K562 (cell line): ENCODE results near the gene ITGAV. TPM values are rescaled to one million over a fixed set of nuclear protein-coding genes. Genes with fewer than 3 reads are reported as not detected.

Experiments
- ATAC-seq: fragments of 200-7000 bp; cut with Tn5 transposase; 3 replicates; pipeline ENCODE4 v1.9.1; 2020; ENCODE audit warnings: moderate library complexity
- BruUV-seq: library from RNA; stranded (reverse); fragments of 400-500 nt; replicated peaks from 2 replicates; lab custom pipeline; 2021; lab: Mats Ljungman, UMichigan
- CTCF ChIA-PET: fragments of 300-600 bp; formaldehyde crosslinking; extraction: SDS; loops from one replicate; lab custom pipeline; 2021; ENCODE audit warnings: low intra/inter-chr PET ratio; lab: Yijun Ruan, JAX
- POLR2A ChIA-PET: fragments of 300-600, 350-650 bp; sonication (Branson Sonifier 250); formaldehyde crosslinking; extraction: SDS; loops from one replicate; lab custom pipeline; 2021; ENCODE audit warnings: antibody characterized with exemption, inconsistent platforms; lab: Yijun Ruan, JAX
- DNase-seq, 4 experiments: peaks; one replicate each; pipeline versions ENCODE4 v3.0.0 to v3.0.0-alpha.2; 2011 to 2018; ENCODE audit warnings: low spot score in 3 of 4, mixed read lengths in 3 of 4; ENCODE audit errors: extremely low read depth in 1 of 4
- FAIRE-seq: peaks from 2 replicates; lab custom pipeline; 2011; peaks lifted over from hg19 to GRCh38; lab: Jason Lieb, UNC
- H2AFZ ChIP-seq: 2 replicates; pipeline ENCODE4 v1.6.0; 2011; ENCODE audit warnings: low read depth, low read length, control low read depth, inconsistent platforms
- H3K27ac ChIP-seq: fragments of 200-600 bp; 3 replicates; pipeline ENCODE4 v1.8.0; 2011; ENCODE audit warnings: low read depth, mild to moderate bottlenecking, control low read depth, inconsistent platforms, low read length, moderate library complexity, mixed read lengths; ENCODE audit errors: extremely low read depth
- H3K27me3 ChIP-seq, 2 experiments: fragments of 300-600 bp in 1 of 2; 2 replicates in 1 of 2; 3 replicates in 1 of 2; pipeline versions ENCODE4 v1.6.0 to v1.8.0; 2011; ENCODE audit warnings: inconsistent platforms in 2 of 2, low read length in 2 of 2, mild to moderate bottlenecking in 1 of 2, mixed read lengths in 1 of 2, moderate library complexity in 1 of 2; ENCODE audit not compliant: control insufficient read depth in 2 of 2, insufficient read depth in 2 of 2
- H3K36me3 ChIP-seq: fragments of 300-600 bp; 3 replicates; pipeline ENCODE4 v1.8.0; 2011; ENCODE audit warnings: mild to moderate bottlenecking, low read length, inconsistent platforms; ENCODE audit not compliant: control insufficient read depth, insufficient read depth
- H3K4me1 ChIP-seq, 2 experiments: fragments of 200-600 bp in 1 of 2; replicated peaks in 1 of 2; 2 replicates in 1 of 2; 3 replicates in 1 of 2; pipeline versions ENCODE4 v1.5.1 to v1.8.0; 2011; ENCODE audit warnings: inconsistent platforms in 2 of 2, low read length in 2 of 2, mild to moderate bottlenecking in 1 of 2, mixed read lengths in 1 of 2, moderate library complexity in 1 of 2; ENCODE audit not compliant: control insufficient read depth in 2 of 2, insufficient read depth in 2 of 2
- H3K4me2 ChIP-seq: 2 replicates; pipeline ENCODE4 v1.6.1; 2011; ENCODE audit warnings: low read length, control low read depth, inconsistent platforms, mixed read lengths; ENCODE audit not compliant: insufficient read depth
- H3K4me3 ChIP-seq: fragments of 200-600 bp; sonication (generic), shearing (Covaris generic); 2 replicates; pipeline ENCODE4 v1.5.1; 2016; ENCODE audit warnings: control low read depth, inconsistent platforms
- H3K79me2 ChIP-seq: fragments of 200-600 bp; 3 replicates; pipeline ENCODE4 v1.8.0; 2011; ENCODE audit warnings: low read length, inconsistent platforms; ENCODE audit not compliant: control insufficient read depth, insufficient read depth
- H3K9ac ChIP-seq, 2 experiments: 2 replicates each; pipeline versions ENCODE4 v1.6.0 to v1.6.1; 2011; ENCODE audit warnings: low read depth in 2 of 2, low read length in 2 of 2, control low read depth in 1 of 2, inconsistent platforms in 1 of 2, mild to moderate bottlenecking in 1 of 2, mixed read lengths in 1 of 2; ENCODE audit not compliant: insufficient read depth in 1 of 2
- H3K9me1 ChIP-seq: one replicate; pipeline ENCODE4 v1.6.0; 2011; ENCODE audit warnings: inconsistent platforms, mild to moderate bottlenecking, low read length, moderate library complexity; ENCODE audit not compliant: control insufficient read depth, insufficient read depth
- H3K9me3 ChIP-seq: replicated peaks from 2 replicates; pipeline ENCODE4 v1.5.1; 2011; ENCODE audit warnings: low read depth, low read length, inconsistent platforms; ENCODE audit not compliant: control insufficient read depth, insufficient read depth
- H4K20me1 ChIP-seq: replicated peaks from 2 replicates; pipeline ENCODE4 v1.6.1; 2011; ENCODE audit warnings: low read length, inconsistent platforms, mixed read lengths; ENCODE audit not compliant: control insufficient read depth, insufficient read depth
- HDGF ChIP-seq: fragments of 450-650 bp; IDR thresholded peaks from 2 replicates; pipeline ENCODE4 v1.6.1; 2016
- HNRNPL ChIP-seq: fragments of 200-400 bp; formaldehyde crosslinking; IDR thresholded peaks from 2 replicates; pipeline ENCODE4 v1.6.1; 2017; ENCODE audit warnings: low read depth, mild to moderate bottlenecking, low read length
- ILK ChIP-seq: fragments of 450-650 bp; IDR thresholded peaks from 2 replicates; pipeline ENCODE4 v1.6.1; 2016; ENCODE audit warnings: missing genetic modification characterization, low read depth, mild to moderate bottlenecking, missing compliant biosample characterization, moderate library complexity, borderline replicate concordance
- KAT2B ChIP-seq: IDR thresholded peaks from one replicate; pipeline ENCODE4 v1.6.1; 2012; ENCODE audit warnings: low read depth, mild to moderate bottlenecking, control low read depth, inconsistent platforms, low read length, moderate library complexity
- NONO ChIP-seq, 2 experiments: fragments of 200-400 bp in 1 of 2; fragments of 450-650 bp in 1 of 2; formaldehyde crosslinking in 1 of 2; IDR thresholded peaks; 2 replicates each; pipeline ENCODE4 v1.6.1; 2017; ENCODE audit warnings: low read depth in 2 of 2, mild to moderate bottlenecking in 2 of 2, moderate library complexity in 2 of 2, low read length in 1 of 2
- SMC3 ChIP-seq: conservative IDR thresholded peaks from 2 replicates; pipeline ENCODE4 v1.6.1; 2011; ENCODE audit warnings: low read depth, low read length, improper control_type of control experiment; ENCODE audit not compliant: insufficient read depth
- ZNF12 ChIP-seq: sonication (generic); formaldehyde crosslinking; IDR thresholded peaks from 2 replicates; pipeline ENCODE4 v1.4.0; 2020; ENCODE audit warnings: mild to moderate bottlenecking, missing genetic modification reagents
- WGBS: fragments of 100-300 bp; shearing (Covaris generic); methylation state at CpG from one replicate; pipeline ENCODE4 v1.1.6; 2016; ENCODE audit warnings: low coverage, mixed read lengths; ENCODE audit not compliant: insufficient coverage; ENCODE audit errors: missing lambda C conversion rate; 5-methylcytosine and 5-hydroxymethylcytosine counted together
- in situ Hi-C: fragments of 300-500 bp; cut with MboI; formaldehyde crosslinking; loops from 4 replicates; pipeline ENCODE4 v1.15.0; 2018; ENCODE audit warnings: inconsistent platforms, mixed read lengths
- intact Hi-C: fragments of 100-400 bp; cut with micrococcal nuclease; formaldehyde crosslinking; loops from 2 replicates; pipeline ENCODE4 v1.14.2; 2022
- polyA plus RNA-seq, 8 experiments: library from polyadenylated mRNA; depleted of rRNA in 4 of 8; stranded (reverse) in 5 of 8; unstranded in 3 of 8; fragments of >200 nt; fragmentation: Nextera tagmentation in 2 of 8; fragmentation: Illumina TruSeq in 1 of 8; extraction: Ambion mirVana in 2 of 8; extraction: Trizol in 1 of 8; gene quantifications; 2 replicates each; pipeline versions ENCODE4 v1.2.1 to v1.2.3, GENCODE V29; 2011 to 2014; ENCODE audit warnings: inconsistent platforms in 1 of 8, missing spikeins in 1 of 8
- total RNA-seq, 7 experiments: library from RNA; depleted of rRNA in 6 of 7; stranded (reverse); fragments of >200 nt in 6 of 7; fragmentation: Illumina TruSeq in 2 of 7; extraction: Trizol in 2 of 7; gene quantifications; 2 replicates each; pipeline versions ENCODE4 v1.2.1 to v1.2.3, GENCODE V29; 2011 to 2021; ENCODE audit warnings: low replicate concordance in 1 of 7
- TF ChIP-seq, protein P1 (sequence below), 2 experiments: fragments of 450-650 bp; conservative IDR thresholded peaks; 2 replicates each; pipeline ENCODE4 v1.6.1; 2017; ENCODE audit warnings: mild to moderate bottlenecking in 2 of 2, moderate library complexity in 2 of 2

The ITGAV gene
- total and polyA plus RNA-seq, 9 of the 15 experiments (the other 6 are each of a cell fraction or from before 2014, with no cell fraction given): 3.7 to 17.7 (median 10.7) TPM

DNA sequence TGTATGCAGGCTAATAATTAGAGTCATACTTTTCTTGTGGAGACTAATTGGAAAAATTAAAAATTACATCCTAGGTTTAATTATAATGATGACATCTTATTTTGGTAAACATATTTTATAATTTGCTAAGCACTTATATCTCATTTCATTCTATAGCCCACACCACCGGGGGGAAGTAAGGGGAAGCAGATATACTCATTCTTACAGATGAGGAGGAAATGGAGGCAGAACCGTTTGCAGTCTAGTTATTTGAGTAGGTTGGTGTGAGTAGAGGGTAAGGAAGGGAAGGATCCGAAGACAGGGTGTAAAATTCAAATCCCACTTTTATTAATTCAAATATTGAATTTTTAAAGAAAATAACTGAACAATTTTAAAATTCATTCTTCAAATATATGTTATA is 3.7 kb downstream of the ITGAV start:
- TF ChIP-seq ZNF12 (CRISPR knock-in tag) (no peak), HDGF (no peak), SMC3 (no peak), NONO (IDR thresholded peaks at IDR 0.05; ENCODE audit: low read depth in 2 of 2, low read length in 1 of 2) (no peak), HNRNPL (no peak), ILK (tag) (no peak), KAT2B (no peak)
- TF ChIP-seq, protein P1, sequence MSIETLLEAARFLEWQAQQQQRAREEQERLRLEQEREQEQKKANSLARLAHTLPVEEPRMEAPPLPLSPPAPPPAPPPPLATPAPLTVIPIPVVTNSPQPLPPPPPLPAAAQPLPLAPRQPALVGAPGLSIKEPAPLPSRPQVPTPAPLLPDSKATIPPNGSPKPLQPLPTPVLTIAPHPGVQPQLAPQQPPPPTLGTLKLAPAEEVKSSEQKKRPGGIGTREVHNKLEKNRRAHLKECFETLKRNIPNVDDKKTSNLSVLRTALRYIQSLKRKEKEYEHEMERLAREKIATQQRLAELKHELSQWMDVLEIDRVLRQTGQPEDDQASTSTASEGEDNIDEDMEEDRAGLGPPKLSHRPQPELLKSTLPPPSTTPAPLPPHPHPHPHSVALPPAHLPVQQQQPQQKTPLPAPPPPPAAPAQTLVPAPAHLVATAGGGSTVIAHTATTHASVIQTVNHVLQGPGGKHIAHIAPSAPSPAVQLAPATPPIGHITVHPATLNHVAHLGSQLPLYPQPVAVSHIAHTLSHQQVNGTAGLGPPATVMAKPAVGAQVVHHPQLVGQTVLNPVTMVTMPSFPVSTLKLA (conservative IDR thresholded peaks at IDR 0.05): 0 out of 4 replicates have a peak, but pooled peaks of 1 of the 2 experiments have one; percentile 21
- H3K9ac ChIP-seq: no peak overlapping the region
- ChIA-PET CTCF (no interaction called here), POLR2A (interaction anchor here (0.8 kb wide), 1 partner anchor 10 kb away, joined by 4 read pairs; no protein-coding TSS in a partner anchor)
- no peaks in the 10 kb centered on the region; the same call in 2 of the 3 replicates for H3K36me3 ChIP-seq
- H3K4me2 ChIP-seq: no peak overlapping the region
- DNase-seq (no peak), ATAC-seq (no peak), FAIRE-seq (no peak)
- no peaks in the 10 kb centered on the region for H3K9me1 ChIP-seq
- peaks cover 52% of the 10 kb centered on the region for H3K79me2 ChIP-seq
- in situ Hi-C loops: no loop called here
- H4K20me1 ChIP-seq: 0 out of 2 replicates have a peak, but pooled peaks cover 3% of the 10 kb centered on the region
- H2AFZ ChIP-seq: no peak overlapping the region
- WGBS: 49% methylated on average over 3 of the region's 3 CpGs
- no peaks in the 10 kb centered on the region for H3K9me3 ChIP-seq
- H3K27ac ChIP-seq: no peak overlapping the region
- no peak overlapping the region for H3K4me3 ChIP-seq
- intact Hi-C loops: loop anchor here (5.0 to 10.0 kb wide), 2 partner anchors 86 to 951 kb away; no protein-coding TSS in a partner anchor
- H3K27me3 ChIP-seq: no peaks in the 10 kb centered on the region
- BruUV-seq: no TSS peak
- H3K4me1 ChIP-seq: peaks cover 17 to 18% of the 10 kb centered on the region in 2 experiments; a peak in 4 of 5 replicates
